K562 (cell line): ENCODE results near the gene FAM98C. TPM values are rescaled to one million over a fixed set of nuclear protein-coding genes. Genes with fewer than 3 reads are reported as not detected.
A peak's percentile ranks its signal among the peaks of the same experiment; 100 is the strongest.

ENCODE experiments used
- ATAC-seq: fragments of 200-7000 bp; cut with Tn5 transposase; 3 replicates; pipeline ENCODE4 v1.9.1; 2020; ENCODE audit warnings: moderate library complexity
- BruUV-seq: library from RNA; stranded (reverse); fragments of 400-500 nt; replicated peaks from 2 replicates; lab custom pipeline; 2021; lab: Mats Ljungman, UMichigan
- CTCF ChIA-PET: fragments of 300-600 bp; formaldehyde crosslinking; extraction: SDS; loops from one replicate; lab custom pipeline; 2021; ENCODE audit warnings: low intra/inter-chr PET ratio; lab: Yijun Ruan, JAX
- POLR2A ChIA-PET: fragments of 300-600, 350-650 bp; sonication (Branson Sonifier 250); formaldehyde crosslinking; extraction: SDS; loops from one replicate; lab custom pipeline; 2021; ENCODE audit warnings: antibody characterized with exemption, inconsistent platforms; lab: Yijun Ruan, JAX
- DNase-seq, 4 experiments: peaks; one replicate each; pipeline versions ENCODE4 v3.0.0 to v3.0.0-alpha.2; 2011 to 2018; ENCODE audit warnings: low spot score in 3 of 4, mixed read lengths in 3 of 4; ENCODE audit errors: extremely low read depth in 1 of 4
- FAIRE-seq: peaks from 2 replicates; lab custom pipeline; 2011; peaks lifted over from hg19 to GRCh38; lab: Jason Lieb, UNC
- H2AFZ ChIP-seq: 2 replicates; pipeline ENCODE4 v1.6.0; 2011; ENCODE audit warnings: low read depth, low read length, control low read depth, inconsistent platforms
- H3K27ac ChIP-seq: fragments of 200-600 bp; 3 replicates; pipeline ENCODE4 v1.8.0; 2011; ENCODE audit warnings: low read depth, mild to moderate bottlenecking, control low read depth, inconsistent platforms, low read length, moderate library complexity, mixed read lengths; ENCODE audit errors: extremely low read depth
- H3K27me3 ChIP-seq, 2 experiments: fragments of 300-600 bp in 1 of 2; 2 replicates in 1 of 2; 3 replicates in 1 of 2; pipeline versions ENCODE4 v1.6.0 to v1.8.0; 2011; ENCODE audit warnings: inconsistent platforms in 2 of 2, low read length in 2 of 2, mild to moderate bottlenecking in 1 of 2, mixed read lengths in 1 of 2, moderate library complexity in 1 of 2; ENCODE audit not compliant: control insufficient read depth in 2 of 2, insufficient read depth in 2 of 2
- H3K36me3 ChIP-seq: fragments of 300-600 bp; 3 replicates; pipeline ENCODE4 v1.8.0; 2011; ENCODE audit warnings: mild to moderate bottlenecking, low read length, inconsistent platforms; ENCODE audit not compliant: control insufficient read depth, insufficient read depth
- H3K4me1 ChIP-seq, 2 experiments: fragments of 200-600 bp in 1 of 2; replicated peaks in 1 of 2; 2 replicates in 1 of 2; 3 replicates in 1 of 2; pipeline versions ENCODE4 v1.5.1 to v1.8.0; 2011; ENCODE audit warnings: inconsistent platforms in 2 of 2, low read length in 2 of 2, mild to moderate bottlenecking in 1 of 2, mixed read lengths in 1 of 2, moderate library complexity in 1 of 2; ENCODE audit not compliant: control insufficient read depth in 2 of 2, insufficient read depth in 2 of 2
- H3K4me2 ChIP-seq: 2 replicates; pipeline ENCODE4 v1.6.1; 2011; ENCODE audit warnings: low read length, control low read depth, inconsistent platforms, mixed read lengths; ENCODE audit not compliant: insufficient read depth
- H3K4me3 ChIP-seq: fragments of 200-600 bp; sonication (generic), shearing (Covaris generic); 2 replicates; pipeline ENCODE4 v1.5.1; 2016; ENCODE audit warnings: control low read depth, inconsistent platforms
- H3K79me2 ChIP-seq: fragments of 200-600 bp; 3 replicates; pipeline ENCODE4 v1.8.0; 2011; ENCODE audit warnings: low read length, inconsistent platforms; ENCODE audit not compliant: control insufficient read depth, insufficient read depth
- H3K9ac ChIP-seq, 2 experiments: 2 replicates each; pipeline versions ENCODE4 v1.6.0 to v1.6.1; 2011; ENCODE audit warnings: low read depth in 2 of 2, low read length in 2 of 2, control low read depth in 1 of 2, inconsistent platforms in 1 of 2, mild to moderate bottlenecking in 1 of 2, mixed read lengths in 1 of 2; ENCODE audit not compliant: insufficient read depth in 1 of 2
- H3K9me1 ChIP-seq: one replicate; pipeline ENCODE4 v1.6.0; 2011; ENCODE audit warnings: inconsistent platforms, mild to moderate bottlenecking, low read length, moderate library complexity; ENCODE audit not compliant: control insufficient read depth, insufficient read depth
- H3K9me3 ChIP-seq: replicated peaks from 2 replicates; pipeline ENCODE4 v1.5.1; 2011; ENCODE audit warnings: low read depth, low read length, inconsistent platforms; ENCODE audit not compliant: control insufficient read depth, insufficient read depth
- H4K20me1 ChIP-seq: replicated peaks from 2 replicates; pipeline ENCODE4 v1.6.1; 2011; ENCODE audit warnings: low read length, inconsistent platforms, mixed read lengths; ENCODE audit not compliant: control insufficient read depth, insufficient read depth
- BCOR ChIP-seq: fragments of 450-650 bp; IDR thresholded peaks from 2 replicates; pipeline ENCODE4 v1.6.1; 2016
- EGR1 ChIP-seq: fragments of 450-650 bp; conservative IDR thresholded peaks from 2 replicates; pipeline ENCODE4 v1.6.1; 2017; ENCODE audit warnings: mild to moderate bottlenecking
- HMG20A ChIP-seq: fragments of 450-650 bp; formaldehyde crosslinking; conservative IDR thresholded peaks from 2 replicates; pipeline ENCODE4 v1.4.0; 2020; ENCODE audit warnings: mild to moderate bottlenecking, mixed read lengths
- HNRNPLL ChIP-seq: fragments of 200-400 bp; formaldehyde crosslinking; IDR thresholded peaks from 2 replicates; pipeline ENCODE4 v1.6.1; 2017; ENCODE audit warnings: low read length, low read depth, mild to moderate bottlenecking; ENCODE audit not compliant: poor library complexity, severe bottlenecking
- VEZF1 ChIP-seq: fragments of 200-800 bp; sonication (Bioruptor generic); IDR thresholded peaks from 2 replicates; pipeline ENCODE4 v1.6.1; 2017; ENCODE audit warnings: missing genetic modification characterization, missing compliant biosample characterization
- WGBS: fragments of 100-300 bp; shearing (Covaris generic); methylation state at CpG from one replicate; pipeline ENCODE4 v1.1.6; 2016; ENCODE audit warnings: low coverage, mixed read lengths; ENCODE audit not compliant: insufficient coverage; ENCODE audit errors: missing lambda C conversion rate; 5-methylcytosine and 5-hydroxymethylcytosine counted together
- in situ Hi-C: fragments of 300-500 bp; cut with MboI; formaldehyde crosslinking; loops from 4 replicates; pipeline ENCODE4 v1.15.0; 2018; ENCODE audit warnings: inconsistent platforms, mixed read lengths
- intact Hi-C: fragments of 100-400 bp; cut with micrococcal nuclease; formaldehyde crosslinking; loops from 2 replicates; pipeline ENCODE4 v1.14.2; 2022
- polyA plus RNA-seq, 8 experiments: library from polyadenylated mRNA; depleted of rRNA in 4 of 8; stranded (reverse) in 5 of 8; unstranded in 3 of 8; fragments of >200 nt; fragmentation: Nextera tagmentation in 2 of 8; fragmentation: Illumina TruSeq in 1 of 8; extraction: Ambion mirVana in 2 of 8; extraction: Trizol in 1 of 8; gene quantifications; 2 replicates each; pipeline versions ENCODE4 v1.2.1 to v1.2.3, GENCODE V29; 2011 to 2014; ENCODE audit warnings: inconsistent platforms in 1 of 8, missing spikeins in 1 of 8
- total RNA-seq, 7 experiments: library from RNA; depleted of rRNA in 6 of 7; stranded (reverse); fragments of >200 nt in 6 of 7; fragmentation: Illumina TruSeq in 2 of 7; extraction: Trizol in 2 of 7; gene quantifications; 2 replicates each; pipeline versions ENCODE4 v1.2.1 to v1.2.3, GENCODE V29; 2011 to 2021; ENCODE audit warnings: low replicate concordance in 1 of 7
- TF ChIP-seq, protein P1 (sequence below): sonication (generic); formaldehyde crosslinking; IDR thresholded peaks from 2 replicates; pipeline ENCODE4 v1.8.1; 2023; ENCODE audit warnings: mild to moderate bottlenecking, missing genetic modification reagents

The FAM98C gene
- total and polyA plus RNA-seq, 9 of the 15 experiments (the other 6 are each of a cell fraction or from before 2014, with no cell fraction given), result 1.7 to 43.8 (median 13.7) TPM

- intact Hi-C loops, result no loop called here
- H3K9ac ChIP-seq, result no peak overlapping the region
- BruUV-seq, result no TSS peak
- H2AFZ ChIP-seq, result no peak overlapping the region
- in situ Hi-C loops, result no loop called here
- ChIA-PET POLR2A (interaction anchor here (0.6 to 1.6 kb wide), 4 partner anchors 11 to 48 kb away, joined by 3 to 4 read pairs (median 4); partner anchors contain the start of gene FAM98C), CTCF (no interaction called here)
- no peak overlapping the region for H3K4me3 ChIP-seq
- H3K27ac ChIP-seq, result no peak overlapping the region
- peaks cover 33% of the 10 kb centered on the region; the same call in 1 of the 3 replicates for H3K36me3 ChIP-seq
- no peak overlapping the region for H3K4me2 ChIP-seq
- peaks cover 5 to 26% of the 10 kb centered on the region in 2 experiments for H3K4me1 ChIP-seq
- ATAC-seq (no peak), FAIRE-seq (no peak), DNase-seq (no peak)
- WGBS, result 73% methylated on average over 8 of the region's 8 CpGs
- no peaks in the 10 kb centered on the region for H4K20me1 ChIP-seq
- H3K79me2 ChIP-seq, result no peaks in the 10 kb centered on the region
- TF ChIP-seq EGR1, result no peak
- peak; percentile 0 for TF ChIP-seq HNRNPLL
- no peak for TF ChIP-seq VEZF1
- TF ChIP-seq, protein P1, sequence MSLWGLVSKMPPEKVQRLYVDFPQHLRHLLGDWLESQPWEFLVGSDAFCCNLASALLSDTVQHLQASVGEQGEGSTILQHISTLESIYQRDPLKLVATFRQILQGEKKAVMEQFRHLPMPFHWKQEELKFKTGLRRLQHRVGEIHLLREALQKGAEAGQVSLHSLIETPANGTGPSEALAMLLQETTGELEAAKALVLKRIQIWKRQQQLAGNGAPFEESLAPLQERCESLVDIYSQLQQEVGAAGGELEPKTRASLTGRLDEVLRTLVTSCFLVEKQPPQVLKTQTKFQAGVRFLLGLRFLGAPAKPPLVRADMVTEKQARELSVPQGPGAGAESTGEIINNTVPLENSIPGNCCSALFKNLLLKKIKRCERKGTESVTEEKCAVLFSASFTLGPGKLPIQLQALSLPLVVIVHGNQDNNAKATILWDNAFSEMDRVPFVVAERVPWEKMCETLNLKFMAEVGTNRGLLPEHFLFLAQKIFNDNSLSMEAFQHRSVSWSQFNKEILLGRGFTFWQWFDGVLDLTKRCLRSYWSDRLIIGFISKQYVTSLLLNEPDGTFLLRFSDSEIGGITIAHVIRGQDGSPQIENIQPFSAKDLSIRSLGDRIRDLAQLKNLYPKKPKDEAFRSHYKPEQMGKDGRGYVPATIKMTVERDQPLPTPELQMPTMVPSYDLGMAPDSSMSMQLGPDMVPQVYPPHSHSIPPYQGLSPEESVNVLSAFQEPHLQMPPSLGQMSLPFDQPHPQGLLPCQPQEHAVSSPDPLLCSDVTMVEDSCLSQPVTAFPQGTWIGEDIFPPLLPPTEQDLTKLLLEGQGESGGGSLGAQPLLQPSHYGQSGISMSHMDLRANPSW (CRISPR knock-in tag), result no peak
- TF ChIP-seq HMG20A, result no peak
- TF ChIP-seq BCOR, result no peak
- no peaks in the 10 kb centered on the region for H3K27me3 ChIP-seq
- H3K9me1 ChIP-seq, result no peaks in the 10 kb centered on the region
- H3K9me3 ChIP-seq, result no peaks in the 10 kb centered on the region
Measured at GRCh38 chr19:38451036-38451435, 48.1 kb downstream of the FAM98C start.
